ENCODE data around the gene RPS3A.

DNA sequence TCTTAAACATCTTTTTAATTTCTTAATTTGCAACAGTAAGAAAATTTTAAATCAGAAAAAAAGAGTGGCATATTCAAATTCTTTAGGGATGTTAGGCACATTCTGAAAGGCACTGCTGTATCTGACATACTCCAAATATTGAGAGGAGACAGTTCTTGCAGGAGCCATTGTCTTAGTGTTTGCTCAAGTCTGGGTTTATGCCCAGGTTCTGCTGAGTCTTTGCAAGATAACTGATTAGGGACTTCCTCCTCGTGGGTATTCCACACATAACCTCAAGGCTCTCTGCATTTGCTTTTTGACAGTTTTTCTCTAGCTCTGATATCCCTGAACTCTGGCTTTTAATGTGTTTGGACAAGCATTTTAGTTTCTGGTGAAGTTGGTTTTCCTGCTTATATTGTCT lies 52.6 kb downstream of the RPS3A start:
- TF ChIP-seq POLR2A (IDR thresholded peaks at IDR 0.05; ENCODE audit: low read length) (no peak), GATA1 (IDR thresholded peaks at IDR 0.05; ENCODE audit: low read depth, low read length) (no peak)

Measured in erythroblast (primary cell).